ENCODE results near the gene CDHR1.
A peak's percentile ranks its signal among the peaks of the same experiment; 100 is the strongest.
"Not testable (repeated sequence)": the region's sequence is repeated elsewhere in the genome, so short reads cannot be mapped to it uniquely, and the experiment has no call there.

CDHR1 gene

DNA sequence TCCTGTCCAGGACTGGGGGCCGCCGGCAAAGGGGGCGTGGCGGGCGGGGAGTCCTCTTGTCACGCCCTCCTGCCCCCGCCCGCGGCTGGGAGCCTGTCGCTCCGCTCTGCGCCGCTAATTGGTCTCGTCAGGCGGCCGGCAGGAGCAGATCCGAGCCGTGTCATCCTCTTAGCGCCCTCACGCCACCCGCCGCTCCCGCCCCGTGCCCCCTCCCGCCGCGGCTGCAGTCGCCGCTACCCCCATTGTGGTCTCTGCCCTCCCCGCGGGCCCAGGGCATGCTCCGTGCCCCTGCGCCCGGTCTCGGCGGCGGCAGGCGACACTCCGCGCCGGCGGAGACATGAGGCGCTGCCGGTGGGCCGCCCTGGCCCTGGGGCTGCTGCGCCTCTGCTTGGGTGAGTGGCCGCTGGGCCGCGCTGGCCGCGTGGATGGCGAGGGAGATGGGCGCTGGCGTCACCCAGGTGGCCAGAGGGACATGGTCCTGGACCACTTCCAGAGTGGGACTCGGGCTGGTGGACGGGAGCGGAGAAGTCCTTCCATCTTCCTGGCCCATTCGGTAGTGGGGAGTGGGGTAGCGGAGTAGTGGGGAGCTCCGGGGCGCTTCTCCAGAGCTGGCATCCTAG, at the start of gene CDHR1:
Gene CDHR1 (plus strand): TSS at position 114 of the 620 bp plus-strand sequence. CDS start 224 bp downstream, at position 338.
- peak in 4 of 6 experiments; percentile 7 to 36 (median 22) for DNase-seq

DNA sequence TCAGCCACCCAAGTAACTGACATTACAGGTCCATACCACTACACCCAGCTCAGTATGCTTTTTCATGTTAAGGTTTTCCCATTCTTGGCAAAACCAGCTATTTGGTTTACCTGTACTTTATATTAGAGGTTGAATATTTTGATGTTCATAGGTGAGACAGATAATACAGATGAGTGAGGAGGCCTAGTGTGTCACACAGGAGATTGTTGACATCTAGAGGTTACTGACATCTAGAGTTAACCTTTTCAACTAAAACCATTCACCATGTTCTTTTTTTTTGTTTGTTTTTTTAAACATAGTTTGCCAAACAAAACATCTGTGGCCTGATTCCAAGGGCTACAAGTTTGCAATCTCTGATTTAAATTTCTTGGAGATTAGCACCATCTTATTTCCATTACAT, 47.0 kb upstream of the CDHR1 start:
- DNase-seq, result no peak

DNA sequence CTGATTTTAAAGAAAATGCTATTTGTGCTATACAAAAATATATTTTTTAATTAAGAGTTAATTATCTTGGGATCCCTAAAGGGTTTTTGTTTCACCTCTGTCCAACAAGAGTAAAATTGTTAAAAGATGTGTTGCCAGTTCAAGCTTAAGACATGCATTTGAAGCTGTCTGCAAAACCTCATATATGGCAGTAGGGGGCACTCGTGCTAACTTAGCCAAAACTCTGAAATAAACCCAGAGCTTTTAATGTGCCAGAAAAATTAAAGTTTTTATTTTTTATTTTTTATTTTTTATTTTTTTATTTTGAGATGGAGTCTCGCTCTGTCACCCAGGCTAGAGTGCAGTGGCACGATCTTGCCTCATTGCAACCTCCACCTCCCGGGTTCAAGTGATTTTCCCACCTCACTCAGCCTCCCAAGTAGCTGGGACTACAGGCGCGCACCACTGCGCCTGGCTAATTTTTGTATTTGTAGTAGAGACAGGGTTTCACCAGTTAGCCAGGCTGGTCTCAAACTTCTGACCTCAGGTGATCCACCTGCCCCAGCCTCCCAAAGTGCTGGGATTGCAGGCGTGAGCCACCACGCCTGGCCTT, 46.2 kb upstream of the CDHR1 start:
- peak in 3 of 6 experiments; percentile 21 to 50 (median 21) for DNase-seq

DNA sequence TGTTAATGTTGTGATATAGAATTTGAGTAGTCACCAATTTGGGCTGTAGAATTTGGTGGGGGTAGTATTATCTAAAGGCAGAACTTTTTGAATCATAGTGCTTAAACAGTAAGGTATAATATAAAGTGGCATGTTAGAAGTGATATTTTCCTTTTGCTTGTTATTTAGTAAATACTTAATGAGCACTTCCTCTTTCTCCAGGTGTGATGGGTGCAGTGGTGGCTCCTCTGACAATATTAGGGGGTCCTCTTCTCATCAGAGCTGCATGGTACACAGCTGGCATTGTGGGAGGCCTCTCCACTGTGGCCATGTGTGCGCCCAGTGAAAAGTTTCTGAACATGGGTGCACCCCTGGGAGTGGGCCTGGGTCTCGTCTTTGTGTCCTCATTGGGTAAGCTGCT, 44.5 kb upstream of the CDHR1 start:
- DNase-seq, result no peak

DNA sequence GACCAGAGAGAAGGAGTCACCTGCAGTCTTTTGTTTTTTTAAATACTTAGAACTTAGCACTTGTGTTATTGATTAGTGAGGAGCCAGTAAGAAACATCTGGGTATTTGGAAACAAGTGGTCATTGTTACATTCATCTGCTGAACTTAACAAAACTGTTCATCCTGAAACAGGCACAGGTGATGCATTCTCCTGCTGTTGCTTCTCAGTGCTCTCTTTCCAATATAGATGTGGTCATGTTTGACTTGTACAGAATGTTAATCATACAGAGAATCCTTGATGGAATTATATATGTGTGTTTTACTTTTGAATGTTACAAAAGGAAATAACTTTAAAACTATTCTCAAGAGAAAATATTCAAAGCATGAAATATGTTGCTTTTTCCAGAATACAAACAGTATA, 41.6 kb upstream of the CDHR1 start:
- DNase-seq, result no peak

DNA sequence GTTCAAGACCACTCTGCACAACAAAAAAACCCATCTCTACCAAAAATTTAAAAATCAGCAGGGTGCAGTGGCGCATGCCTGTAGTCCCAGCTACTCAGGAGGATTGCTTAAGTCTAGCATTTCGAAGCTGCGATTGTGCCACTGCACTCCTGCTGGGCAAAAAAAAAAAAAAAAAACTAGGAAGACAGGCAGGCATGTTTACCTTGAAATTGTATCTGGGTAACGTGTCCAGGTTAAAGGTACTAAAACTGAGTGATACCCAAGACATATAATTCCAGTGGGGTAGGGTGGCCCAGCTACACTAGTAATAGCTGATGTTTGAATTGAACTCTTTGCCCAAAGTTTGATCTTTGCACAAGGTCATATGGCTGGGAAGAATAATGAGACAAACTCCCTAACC, 38.8 kb upstream of the CDHR1 start:
- no peak for DNase-seq

DNA sequence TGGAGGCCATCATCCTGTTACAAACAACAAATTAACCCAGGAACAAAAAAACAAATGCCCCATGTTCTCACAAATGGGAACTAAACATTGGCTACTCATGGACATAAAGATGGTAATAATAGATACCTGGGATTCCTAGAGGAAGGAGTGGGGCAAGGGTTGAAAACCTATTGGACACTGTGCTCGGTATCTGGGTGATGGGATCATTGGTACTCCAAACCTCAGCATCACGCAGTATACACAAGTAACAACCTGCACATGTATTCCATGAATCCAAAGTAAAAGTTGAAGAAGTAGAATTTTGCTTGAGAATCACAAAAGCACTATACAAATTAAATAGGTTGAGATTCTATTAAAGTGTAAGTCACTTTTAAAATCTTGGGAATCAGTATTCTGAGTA, 38.3 kb upstream of the CDHR1 start:
- no peak for DNase-seq

DNA sequence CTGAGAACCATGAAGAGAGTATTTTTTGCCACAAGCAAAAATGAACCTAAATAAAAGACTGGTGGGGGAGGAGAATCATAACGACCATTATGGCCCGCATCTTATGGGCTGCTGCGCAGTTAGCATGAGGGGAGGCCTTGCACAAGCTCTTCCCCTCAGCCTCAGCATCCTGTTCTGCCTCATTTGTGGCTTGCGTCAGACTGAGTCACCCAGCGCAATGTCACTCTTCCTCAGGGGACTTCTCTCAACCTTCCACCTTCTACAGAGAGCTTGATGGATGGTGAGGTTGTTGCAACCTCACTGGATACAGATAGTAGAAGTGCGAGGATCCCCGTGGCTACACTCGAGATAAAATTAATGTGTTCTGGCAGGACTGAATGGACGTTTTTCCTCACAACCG, 37.6 kb upstream of the CDHR1 start:
- peak in 1 of 6 experiments; percentile 3 for DNase-seq

DNA sequence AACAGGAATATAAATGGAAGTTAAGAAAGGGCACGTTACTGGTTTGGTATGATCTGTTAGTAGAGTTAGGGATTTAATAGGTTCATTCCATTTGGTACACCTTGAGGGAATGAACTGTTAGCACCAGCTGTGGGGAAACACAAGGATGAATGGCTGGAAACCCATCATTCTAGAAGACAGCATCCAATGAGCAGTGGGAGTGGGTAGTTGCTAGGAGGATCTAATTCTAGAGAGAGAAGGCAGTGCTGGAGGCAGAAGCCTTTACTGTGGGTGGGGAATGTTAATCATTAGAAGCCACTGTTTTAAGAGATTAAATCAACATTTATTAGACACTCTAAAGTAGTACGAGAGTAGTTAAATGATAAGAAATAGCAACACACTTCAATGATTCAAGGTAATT, 36.3 kb upstream of the CDHR1 start:
- no peak for DNase-seq

DNA sequence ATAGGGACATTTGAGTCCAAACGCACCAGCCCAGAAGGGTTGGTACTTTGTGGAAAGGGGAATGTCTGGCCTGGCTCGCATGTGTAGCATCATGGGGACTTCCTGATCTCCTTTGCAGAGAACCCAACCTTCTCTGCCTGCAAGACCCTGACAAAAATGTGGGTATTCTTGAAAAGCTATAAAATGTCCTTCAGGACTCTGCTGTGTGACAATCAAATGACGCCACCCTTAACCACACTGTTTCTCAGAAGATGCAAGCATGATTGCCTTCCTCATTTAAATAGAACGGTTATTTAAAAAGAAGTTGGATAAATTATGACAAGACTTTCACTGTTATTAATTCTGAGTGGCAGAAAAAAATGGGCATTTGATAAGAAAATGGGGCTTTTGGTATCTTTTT, 35.8 kb upstream of the CDHR1 start:
- no peak for DNase-seq

DNA sequence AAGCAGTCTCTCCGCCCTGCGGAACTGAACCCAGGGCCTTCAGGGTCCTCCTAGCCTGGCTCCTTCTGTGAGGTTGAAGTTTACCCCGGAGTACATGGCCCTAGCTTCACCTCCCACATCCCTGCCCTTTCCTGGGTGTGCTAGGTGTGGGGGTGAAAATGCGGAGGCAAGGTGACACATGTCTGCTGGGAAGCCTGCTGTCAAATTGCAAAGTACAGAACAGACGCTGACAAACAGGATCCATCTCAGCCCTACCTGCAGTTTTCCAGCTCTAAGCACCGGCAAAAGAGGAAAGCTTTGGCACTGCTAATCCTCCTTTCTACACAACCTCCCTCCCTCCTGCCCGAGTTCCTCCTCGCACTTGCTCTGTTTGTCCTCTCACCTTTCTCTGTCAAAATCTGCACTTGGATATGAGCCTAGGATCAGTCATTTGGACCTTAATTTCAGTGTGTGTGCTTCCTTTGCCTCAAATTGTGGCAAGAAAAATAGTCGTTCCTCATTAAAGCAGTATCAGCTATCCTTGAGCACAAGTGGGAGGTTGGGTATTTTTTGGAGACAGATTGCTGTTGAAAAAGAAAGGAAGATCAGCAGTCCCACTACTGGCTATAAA, 35.2 kb upstream of the CDHR1 start:
- no peak for DNase-seq

DNA sequence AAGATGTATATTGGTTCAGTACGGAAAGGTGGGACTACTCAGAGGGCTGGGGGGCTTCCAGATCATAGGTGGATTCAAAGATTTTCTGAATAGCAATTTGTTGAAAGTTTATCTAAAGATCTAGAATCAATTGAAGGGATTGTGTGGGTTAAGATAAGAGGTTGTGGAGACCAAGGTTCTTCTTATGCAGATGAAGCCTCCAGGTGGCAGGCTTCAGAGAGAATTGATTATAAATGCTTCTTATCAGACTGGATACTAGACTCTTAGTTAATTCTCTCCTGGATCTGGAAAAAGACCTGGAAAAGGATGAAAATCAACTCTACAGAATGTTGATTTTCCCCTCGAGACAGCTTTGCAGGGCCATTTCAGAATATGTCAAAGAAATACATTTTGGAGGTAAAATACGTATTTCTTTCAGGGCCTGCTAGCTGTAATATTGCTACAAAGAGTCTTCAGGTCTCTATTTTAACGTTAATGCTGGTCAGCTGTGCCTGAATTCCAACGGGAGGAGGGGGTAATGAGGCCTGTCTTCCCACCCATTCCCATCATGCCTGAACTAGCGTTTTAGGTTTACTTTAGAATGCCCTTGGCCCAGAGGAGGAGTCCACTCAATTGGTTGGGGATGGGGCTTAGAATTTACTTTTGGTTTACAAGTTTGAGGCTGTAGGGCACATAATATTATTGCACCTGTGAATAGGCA, 33.5 kb upstream of the CDHR1 start:
- DNase-seq, result no peak

DNA sequence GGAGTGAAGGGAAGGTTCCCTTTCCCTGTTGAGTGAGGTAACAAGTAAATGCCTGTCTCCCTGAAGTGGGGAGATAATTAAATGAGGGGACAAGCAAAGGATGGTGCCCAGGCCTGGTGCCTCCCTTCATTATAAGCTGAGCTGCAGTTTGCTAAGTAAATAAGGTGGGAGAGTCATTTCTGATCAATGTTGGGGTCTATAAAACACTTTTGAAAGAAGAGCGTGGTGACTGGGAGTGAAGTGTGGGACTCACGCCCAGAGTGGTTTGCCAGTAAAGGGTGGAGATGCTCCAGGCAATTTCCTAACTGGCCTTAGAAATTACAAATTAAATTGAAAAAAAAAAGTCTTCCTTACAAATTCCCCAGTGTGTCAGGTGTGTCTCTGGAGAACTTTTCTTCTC, 30.3 kb upstream of the CDHR1 start:
- no peak for DNase-seq

DNA sequence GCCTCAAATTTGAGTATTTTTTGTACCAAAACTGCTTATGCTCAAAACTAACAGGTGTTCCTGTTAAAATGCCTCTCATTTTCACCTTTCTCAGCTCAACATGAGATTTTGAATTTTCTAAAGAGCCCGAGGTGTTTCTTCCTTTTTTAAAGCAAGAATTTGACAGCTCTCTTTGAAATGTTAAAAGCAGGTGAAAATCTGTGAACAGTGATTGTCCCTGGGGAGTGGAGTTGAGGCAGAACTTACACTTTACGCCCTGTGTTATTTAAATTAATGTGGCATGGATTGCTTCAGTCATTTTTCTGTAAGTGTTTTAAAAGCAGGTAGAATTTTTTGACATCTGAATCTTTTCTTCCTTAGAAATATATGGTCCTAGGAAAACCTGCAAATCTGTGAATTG, 29.9 kb upstream of the CDHR1 start:
- no peak for DNase-seq

DNA sequence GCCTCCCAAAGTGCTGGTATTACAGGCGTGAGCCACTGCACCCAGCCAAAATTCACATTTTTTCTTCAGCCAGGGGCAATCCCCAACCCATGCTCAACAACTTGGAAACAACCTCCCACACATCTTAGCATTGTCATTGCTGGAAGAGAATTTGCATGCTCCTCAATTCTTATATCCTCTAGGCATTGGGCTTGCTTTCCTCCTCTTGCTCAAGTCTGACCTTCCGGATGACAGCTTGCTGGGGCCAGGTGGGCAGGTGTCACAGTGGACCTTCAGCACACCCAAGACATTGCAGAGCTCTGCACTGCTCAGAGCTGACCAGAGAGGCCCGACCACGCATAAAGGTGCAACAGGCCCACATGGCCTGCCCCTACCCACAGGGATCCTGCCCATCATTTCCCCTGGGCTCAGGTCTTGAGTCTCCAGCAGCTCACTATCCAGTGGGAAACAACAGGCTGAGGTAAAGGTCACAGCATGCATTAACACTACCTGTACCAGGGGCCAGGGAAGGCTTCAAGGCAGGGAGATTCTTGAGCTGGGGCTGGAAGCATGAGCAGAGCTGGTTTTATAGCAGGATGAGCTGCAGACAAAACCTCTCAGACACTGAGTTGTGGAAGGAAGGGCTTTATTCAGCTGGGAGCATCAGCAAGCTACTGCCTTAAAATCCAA, 27.6 kb upstream of the CDHR1 start:
- no peak for DNase-seq

DNA sequence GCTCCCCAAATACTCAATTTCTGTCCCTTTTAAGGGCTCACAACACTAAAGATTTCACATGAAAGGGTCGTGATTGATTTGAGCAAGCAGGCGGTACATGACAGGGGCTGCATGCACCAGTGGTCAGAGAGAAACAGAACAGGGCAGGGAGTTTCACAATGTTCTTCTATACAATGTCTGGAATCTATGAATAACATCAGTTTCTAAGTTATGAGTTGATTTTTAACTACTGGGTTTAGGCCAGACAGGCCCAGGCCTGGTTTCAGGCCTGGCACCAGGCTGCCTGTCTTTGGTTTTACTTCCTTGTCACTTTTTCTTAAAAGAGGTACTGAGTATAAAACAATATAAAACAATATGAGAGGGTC, 27.1 kb upstream of the CDHR1 start:
- not testable (repeated sequence) for DNase-seq

DNA sequence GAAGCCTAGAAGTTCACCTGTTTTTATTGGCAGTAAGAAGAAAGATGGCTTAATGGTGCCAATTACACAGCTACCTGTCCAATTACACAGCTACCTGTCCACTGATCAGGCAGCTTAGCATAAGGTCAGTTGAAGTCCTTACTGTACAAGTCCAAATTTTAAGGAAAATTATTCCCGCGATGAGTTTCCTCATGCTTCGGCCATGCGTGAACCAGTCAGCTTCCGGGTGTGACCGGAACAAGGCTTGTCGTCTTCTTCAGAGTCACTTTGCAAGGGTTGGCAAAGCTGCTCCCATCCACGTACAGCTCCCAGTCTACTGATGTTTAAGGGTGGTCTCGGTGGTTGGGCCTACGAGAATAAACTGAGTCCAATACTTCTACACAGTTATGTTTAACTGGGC, 26.0 kb upstream of the CDHR1 start:
- DNase-seq, result not testable (repeated sequence)

DNA sequence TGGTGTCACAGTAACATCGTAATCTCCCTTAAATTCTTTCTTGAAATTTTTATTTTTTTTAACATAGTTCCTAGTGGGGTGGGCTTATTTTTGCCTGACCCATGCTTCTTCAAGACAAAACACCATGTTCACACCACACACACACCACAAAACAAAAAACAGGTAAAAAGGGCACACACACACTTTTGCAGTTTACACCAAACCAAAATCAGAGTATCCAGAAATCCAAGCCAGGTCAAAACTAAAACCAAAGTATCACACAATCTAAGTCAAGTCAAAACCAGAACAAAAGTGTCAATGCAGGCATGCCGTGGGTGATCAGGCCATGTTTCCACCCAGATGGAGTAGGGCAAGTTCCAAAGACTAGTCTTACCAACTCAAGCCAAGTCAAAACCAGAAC, 23.1 kb upstream of the CDHR1 start:
- not testable (repeated sequence) for DNase-seq

DNA sequence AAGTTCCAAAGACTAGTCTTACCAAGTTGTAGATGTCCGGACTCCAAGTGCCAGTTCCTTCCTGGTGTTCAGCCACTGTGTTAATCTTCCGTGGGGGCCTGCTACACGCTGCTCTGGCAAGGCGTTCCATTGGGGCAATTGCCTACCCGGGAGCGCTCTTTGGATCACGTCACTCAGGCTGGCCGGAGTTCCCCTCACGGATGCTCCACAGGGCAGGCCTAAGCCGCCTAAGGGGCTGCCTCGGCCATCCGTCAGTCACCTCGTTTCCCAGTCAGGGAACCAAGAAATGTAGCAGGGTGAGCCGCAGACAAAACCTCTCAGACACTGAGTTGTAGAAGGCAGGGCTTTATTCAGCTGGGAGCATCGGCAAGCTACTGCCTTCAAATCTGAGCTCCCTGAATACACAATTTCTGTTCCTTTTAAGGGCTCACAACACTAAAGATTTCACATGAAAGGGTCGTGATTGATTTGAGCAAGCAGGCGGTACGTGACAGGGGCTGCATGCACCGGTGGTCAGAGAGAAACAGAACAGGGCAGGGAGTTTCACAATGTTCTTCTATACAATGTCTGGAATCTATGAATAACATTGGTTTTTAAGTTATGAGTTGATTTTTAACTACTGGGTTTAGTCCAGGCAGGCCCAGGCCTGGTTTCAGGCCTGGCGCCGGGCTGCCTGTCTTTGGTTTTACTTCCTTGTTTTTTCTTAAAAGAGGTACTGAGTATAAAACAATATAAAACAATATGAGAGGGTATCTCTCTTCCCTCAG, 22.5 kb upstream of the CDHR1 start:
- DNase-seq, result not testable (repeated sequence)

DNA sequence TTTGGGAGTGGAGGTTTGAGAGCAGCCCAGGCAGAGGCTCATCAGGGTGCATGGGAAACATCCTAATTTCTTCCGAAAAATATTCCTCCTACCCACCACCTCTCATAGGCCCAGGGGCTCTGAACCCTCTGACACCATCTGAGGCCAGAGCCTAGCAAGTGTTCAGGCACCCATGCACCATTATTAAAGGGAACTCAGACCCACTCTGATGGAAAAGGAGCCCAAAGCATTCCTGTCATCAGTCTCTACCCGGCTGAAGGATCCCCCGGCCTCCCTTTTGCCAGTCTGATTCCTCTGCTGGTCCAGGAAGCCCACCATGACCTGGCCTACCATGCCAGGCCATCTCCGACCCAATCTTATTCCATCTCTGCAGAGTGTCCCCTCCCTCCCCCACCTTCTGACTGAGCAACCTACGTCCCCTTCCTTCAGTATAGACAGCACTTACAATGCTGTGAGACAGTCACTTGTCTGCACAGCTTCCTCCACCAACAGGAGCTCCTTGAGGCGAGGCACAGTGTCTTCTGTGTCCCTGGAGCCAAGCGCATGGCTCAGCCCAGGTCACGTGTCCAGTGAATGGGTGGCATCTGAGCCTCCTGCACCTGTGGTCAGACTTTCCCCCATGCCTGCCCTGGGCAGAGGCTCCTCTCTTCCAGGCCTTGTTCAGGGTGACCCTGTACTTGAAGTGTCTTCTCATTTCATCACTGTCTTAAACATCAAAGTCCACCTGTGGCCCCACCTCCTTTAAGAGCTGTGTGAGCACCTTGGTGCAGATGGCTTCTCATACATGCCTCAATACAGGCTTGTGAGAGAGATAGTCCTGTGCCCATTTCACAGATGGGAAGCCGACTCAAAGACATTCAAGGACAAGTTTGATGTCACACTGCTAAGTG, 21.6 kb upstream of the CDHR1 start:
- DNase-seq, result no peak

DNA sequence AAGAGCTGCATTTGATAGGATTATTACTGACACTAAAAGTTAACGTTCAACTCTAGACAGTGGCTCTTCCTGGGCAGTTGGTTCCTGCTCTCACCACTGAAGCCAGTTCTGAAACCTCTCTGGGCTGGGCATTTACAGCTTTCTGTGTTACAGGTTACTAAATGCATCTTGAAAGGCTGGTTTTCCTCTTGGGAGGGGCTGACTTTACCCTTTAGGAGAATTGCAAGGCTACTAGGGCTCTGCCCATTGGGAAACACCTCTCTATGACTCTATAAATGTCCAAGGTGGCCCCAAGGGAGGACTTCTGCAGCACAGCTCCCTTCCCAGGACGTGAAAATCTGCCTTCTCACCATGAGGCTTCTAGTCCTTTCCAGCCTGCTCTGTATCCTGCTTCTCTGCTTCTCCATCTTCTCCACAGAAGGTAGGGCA, 20.8 kb upstream of the CDHR1 start, which contains the start of gene GPR15LG:
Gene GPR15LG (plus strand): TSS at position 301 of the 429 bp plus-strand sequence. CDS start 51 bp downstream, at position 352.
- no peak for DNase-seq
